HG03432 (cell line): ENCODE measurements around the gene LCMT2.
"Not testable (repeated sequence)": the region's sequence is repeated elsewhere in the genome, so short reads cannot be mapped to it uniquely, and the experiment has no call there.

Source experiments
- ATAC-seq: cut with Tn5 transposase; IDR thresholded peaks from one replicate; pipeline ENCODE4 v1.9.1; 2021; ENCODE audit warnings: mild to moderate bottlenecking, moderate library complexity; ENCODE audit not compliant: unreplicated experiment

LCMT2 gene

GRCh38 chr15:43316016-43316970, 14.1 kb downstream of the LCMT2 start:
- no peak for ATAC-seq

- no peak for ATAC-seq
Measured at GRCh38 chr15:43314171-43314570, 16.2 kb downstream of the LCMT2 start.

GRCh38 chr15:43312378-43312777, 18.0 kb downstream of the LCMT2 start:
- no peak for ATAC-seq

- no peak for ATAC-seq
Measured at GRCh38 chr15:43302205-43302817, 28.1 kb downstream of the LCMT2 start, which contains the start of gene TGM7. TSS of gene TGM7 (minus strand) at chr15:43302255.

- no peak for ATAC-seq
Measured at GRCh38 chr15:43299884-43300283, 30.5 kb downstream of the LCMT2 start.

GRCh38 chr15:43299411-43299810, 31.0 kb downstream of the LCMT2 start:
- no peak for ATAC-seq

- ATAC-seq: no peak
Measured at GRCh38 chr15:43294091-43294706, 36.2 kb downstream of the LCMT2 start.

GRCh38 chr15:43293432-43293831, 36.9 kb downstream of the LCMT2 start:
- no peak for ATAC-seq

GRCh38 chr15:43292375-43293078, 37.8 kb downstream of the LCMT2 start:
- no peak for ATAC-seq

- ATAC-seq: not testable (repeated sequence)
Measured at GRCh38 chr15:43289656-43290055, 40.7 kb downstream of the LCMT2 start.

- no peak for ATAC-seq
Measured at GRCh38 chr15:43287254-43287653, 43.1 kb downstream of the LCMT2 start.

- no peak for ATAC-seq
Measured at GRCh38 chr15:43286074-43286473, 44.3 kb downstream of the LCMT2 start.

GRCh38 chr15:43285609-43286037, 44.8 kb downstream of the LCMT2 start:
- ATAC-seq: no peak

- no peak for ATAC-seq
Measured at GRCh38 chr15:43283526-43283925, 46.8 kb downstream of the LCMT2 start.

- ATAC-seq: no peak
Measured at GRCh38 chr15:43281926-43282602, 48.3 kb downstream of the LCMT2 start.

GRCh38 chr15:43280996-43281395, 49.4 kb downstream of the LCMT2 start:
- no peak for ATAC-seq

GRCh38 chr15:43279496-43279895, 50.9 kb downstream of the LCMT2 start:
- ATAC-seq: no peak

GRCh38 chr15:43278869-43279268, 51.5 kb downstream of the LCMT2 start:
- no peak for ATAC-seq

GRCh38 chr15:43277901-43278300, 52.5 kb downstream of the LCMT2 start:
- no peak for ATAC-seq

GRCh38 chr15:43277231-43277823, 53.0 kb downstream of the LCMT2 start:
- no peak for ATAC-seq
